ENCODE measurements around the gene GAB4.
A peak's percentile ranks its signal among the peaks of the same experiment; 100 is the strongest.
"Not testable (repeated sequence)": the region's sequence is repeated elsewhere in the genome, so short reads cannot be mapped to it uniquely, and the experiment has no call there.

Gene GAB4

GRCh38 chr22:17007852-17008731 lies at the start of gene GAB4:
TSS of gene GAB4 (minus strand) at chr22:17008222. CDS start at chr22:17008114, 108 bp downstream.
- DNase-seq (ENCODE audit: low spot score): no peak

GRCh38 chr22:17056807-17057206 lies 48.8 kb upstream of the GAB4 start:
- no peak for DNase-seq (ENCODE audit: low spot score)

- no peak for DNase-seq (ENCODE audit: low spot score)
Measured at GRCh38 chr22:17056058-17056457, 48.0 kb upstream of the GAB4 start.

GRCh38 chr22:17047656-17048055 lies 39.6 kb upstream of the GAB4 start:
- no peak for DNase-seq (ENCODE audit: low spot score)

GRCh38 chr22:17046566-17047348 lies 38.7 kb upstream of the GAB4 start:
- DNase-seq (ENCODE audit: low spot score): no peak

- no peak for DNase-seq (ENCODE audit: low spot score)
Measured at GRCh38 chr22:17043521-17043920, 35.5 kb upstream of the GAB4 start.

- peak; percentile 56 for DNase-seq (ENCODE audit: low spot score)
Measured at GRCh38 chr22:17036842-17037711, 29.1 kb upstream of the GAB4 start.

GRCh38 chr22:17035976-17036841 lies 28.2 kb upstream of the GAB4 start:
- DNase-seq (ENCODE audit: low spot score): peak; percentile 47

GRCh38 chr22:17035246-17035645 lies 27.2 kb upstream of the GAB4 start:
- DNase-seq (ENCODE audit: low spot score): no peak

- DNase-seq (ENCODE audit: low spot score): not testable (repeated sequence)
Measured at GRCh38 chr22:17034532-17034931, 26.5 kb upstream of the GAB4 start.

- not testable (repeated sequence) for DNase-seq (ENCODE audit: low spot score)
Measured at GRCh38 chr22:17032277-17032676, 24.3 kb upstream of the GAB4 start.

- not testable (repeated sequence) for DNase-seq (ENCODE audit: low spot score)
Measured at GRCh38 chr22:17024380-17024779, 16.4 kb upstream of the GAB4 start.

- DNase-seq (ENCODE audit: low spot score): not testable (repeated sequence)
Measured at GRCh38 chr22:17015552-17015951, 7.5 kb upstream of the GAB4 start.

GRCh38 chr22:17014101-17014440 lies 6.0 kb upstream of the GAB4 start:
- not testable (repeated sequence) for DNase-seq (ENCODE audit: low spot score)

GRCh38 chr22:17013396-17014100 lies 5.5 kb upstream of the GAB4 start:
- no peak for DNase-seq (ENCODE audit: low spot score)

GRCh38 chr22:17012267-17012666 lies 4.2 kb upstream of the GAB4 start:
- no peak for DNase-seq (ENCODE audit: low spot score)

GRCh38 chr22:17009640-17010291 lies 1.7 kb upstream of the GAB4 start:
- DNase-seq (ENCODE audit: low spot score): no peak

- DNase-seq (ENCODE audit: low spot score): peak; percentile 3
Measured at GRCh38 chr22:17007257-17007656, 765 bp downstream of the GAB4 start.

GRCh38 chr22:16989915-16990314 lies 18.1 kb downstream of the GAB4 start:
- no peak for DNase-seq (ENCODE audit: low spot score)

- DNase-seq (ENCODE audit: low spot score): no peak
Measured at GRCh38 chr22:16988257-16988656, 19.8 kb downstream of the GAB4 start.

Data from GM03348 (cell line).